ENCODE measurements around the gene GPR15. TPM values are rescaled to one million over a fixed set of nuclear protein-coding genes. Genes with fewer than 3 reads are reported as not detected.

Gene GPR15
- total and polyA plus RNA-seq, 10 donors = 0.30 to 11.9 (median 2.6) TPM; not detected in 1

- 95 to 98% (median 97%) methylated on average over 2 of the region's 2 CpGs for WGBS, 5 donors
- Histone ChIP-seq H3K4me3 (no peak overlapping the region), H3K27me3 (replicated peaks in 1 of 7) (no peaks in the 10 kb centered on the region), H3K9me3 (no peaks in the 10 kb centered on the region), H3K36me3 (peaks cover 0 to 65% (median 8%) of the 10 kb centered on the region in 6 donors), H3K27ac (no peak overlapping the region), H3K4me1 (no peaks in the 10 kb centered on the region)
- TF ChIP-seq POLR2AphosphoS5 (IDR thresholded peaks at IDR 0.05) (no peak), POLR2A (IDR thresholded peaks at IDR 0.05) (no peak), CTCF (IDR thresholded peaks at IDR 0.05 in 8 of 11, conservative IDR thresholded peaks at IDR 0.05 in 3 of 11) (no peak)
- DNase-seq = no peak
- intact Hi-C loops (cut with DNase I; ENCODE audit: low total_unique reads) = no loop called here
These were observed 23.2 kb upstream of the GPR15 start for GRCh38 chr3:98508582-98508981.

GRCh38 chr3:98512576-98512975 lies 19.2 kb upstream of the GPR15 start:
- H3K27me3 ChIP-seq (replicated peaks in 1 of 7) = no peaks in the 10 kb centered on the region
- H3K9me3 ChIP-seq = no peaks in the 10 kb centered on the region
- intact Hi-C loops (cut with DNase I; ENCODE audit: low total_unique reads) = no loop called here
- H3K4me3 ChIP-seq = no peak overlapping the region
- no peak for DNase-seq
- H3K4me1 ChIP-seq = no peaks in the 10 kb centered on the region
- WGBS, 5 donors = 94 to 96% (median 94%) methylated on average over 4 of the region's 4 CpGs
- H3K36me3 ChIP-seq = peaks cover 0 to 97% (median 22%) of the 10 kb centered on the region in 6 donors
- TF ChIP-seq CTCF (IDR thresholded peaks at IDR 0.05 in 8 of 11, conservative IDR thresholded peaks at IDR 0.05 in 3 of 11) (no peak), POLR2A (IDR thresholded peaks at IDR 0.05) (no peak), POLR2AphosphoS5 (IDR thresholded peaks at IDR 0.05) (no peak)
- no peak overlapping the region for H3K27ac ChIP-seq

- no peak for DNase-seq
- Histone ChIP-seq H3K9me3 (no peaks in the 10 kb centered on the region), H3K36me3 (peaks cover 0 to 100% (median 22%) of the 10 kb centered on the region in 6 donors), H3K4me1 (peaks cover 0 to 4% (median 0%) of the 10 kb centered on the region in 6 donors), H3K27ac (no peak overlapping the region), H3K27me3 (replicated peaks in 1 of 7) (no peaks in the 10 kb centered on the region), H3K4me3 (no peak overlapping the region)
- 62 to 83% (median 81%) methylated on average over 4 of the region's 4 CpGs for WGBS, 5 donors
- intact Hi-C loops (cut with DNase I; ENCODE audit: low total_unique reads) = no loop called here
- TF ChIP-seq POLR2A (IDR thresholded peaks at IDR 0.05) = no peak
- no peak for TF ChIP-seq POLR2AphosphoS5 (IDR thresholded peaks at IDR 0.05)
- TF ChIP-seq CTCF (IDR thresholded peaks at IDR 0.05 in 8 of 11, conservative IDR thresholded peaks at IDR 0.05 in 3 of 11) = no peak
These were observed 18.7 kb upstream of the GPR15 start for GRCh38 chr3:98513091-98513511.

- 96 to 100% (median 98%) methylated on average over 3 of the region's 3 CpGs for WGBS, 5 donors
- Histone ChIP-seq H3K36me3 (peaks cover 0 to 100% (median 28%) of the 10 kb centered on the region in 6 donors), H3K4me1 (peaks cover 0 to 11% (median 4%) of the 10 kb centered on the region in 6 donors), H3K27ac (no peak overlapping the region), H3K4me3 (no peak overlapping the region), H3K27me3 (replicated peaks in 1 of 7) (no peaks in the 10 kb centered on the region), H3K9me3 (no peaks in the 10 kb centered on the region)
- intact Hi-C loops (cut with DNase I; ENCODE audit: low total_unique reads) = no loop called here
- TF ChIP-seq POLR2A (IDR thresholded peaks at IDR 0.05) (no peak), POLR2AphosphoS5 (IDR thresholded peaks at IDR 0.05) (no peak), CTCF (IDR thresholded peaks at IDR 0.05 in 8 of 11, conservative IDR thresholded peaks at IDR 0.05 in 3 of 11) (no peak)
- DNase-seq = no peak
These were observed 18.0 kb upstream of the GPR15 start for GRCh38 chr3:98513736-98514135.

All from spleen (tissue), 11 donors.